Mesendoderm (in vitro differentiated cells): ENCODE data around the gene CALM1.
A peak's percentile ranks its signal among the peaks of the same experiment; 100 is the strongest.

ENCODE experiments used
- DNase-seq: peaks from one replicate; pipeline ENCODE4 v3.0.0; 2013
- H2AK5ac ChIP-seq: 2 replicates; pipeline ENCODE4 v1.6.1; 2013; ENCODE audit warnings: low read length, inconsistent platforms
- H2BK120ac ChIP-seq: 2 replicates; pipeline ENCODE4 v1.6.1; 2013; ENCODE audit warnings: low read depth, mild to moderate bottlenecking, low read length, moderate library complexity, mixed read lengths
- H2BK15ac ChIP-seq: replicated peaks from 2 replicates; pipeline ENCODE4 v1.6.1; 2013; ENCODE audit warnings: low read depth, mild to moderate bottlenecking, moderate library complexity
- H2BK5ac ChIP-seq: 2 replicates; pipeline ENCODE4 v1.6.1; 2013; ENCODE audit warnings: low read length, inconsistent platforms
- H3K18ac ChIP-seq: 2 replicates; pipeline ENCODE4 v1.6.1; 2013; ENCODE audit warnings: mild to moderate bottlenecking, low read length, mixed read lengths
- H3K23ac ChIP-seq: one replicate; pipeline ENCODE4 v1.6.1; 2013; ENCODE audit warnings: low read length
- H3K27ac ChIP-seq: 2 replicates; pipeline ENCODE4 v1.5.1; 2013; ENCODE audit warnings: low read depth, mild to moderate bottlenecking, inconsistent platforms, low read length, moderate library complexity
- H3K27me3 ChIP-seq: 2 replicates; pipeline ENCODE4 v1.6.1; 2013; ENCODE audit warnings: low read length, control low read depth, mild to moderate bottlenecking, inconsistent platforms; ENCODE audit not compliant: insufficient read depth, poor library complexity
- H3K36me3 ChIP-seq: 2 replicates; pipeline ENCODE4 v1.6.1; 2013; ENCODE audit warnings: low read length, inconsistent platforms; ENCODE audit not compliant: control insufficient read depth, insufficient read depth
- H3K4ac ChIP-seq: one replicate; pipeline ENCODE4 v1.6.1; 2013; ENCODE audit warnings: low read depth, mild to moderate bottlenecking, low read length, moderate library complexity
- H3K4me1 ChIP-seq: 2 replicates; pipeline ENCODE4 v1.6.1; 2013; ENCODE audit warnings: low read depth, low read length, inconsistent platforms; ENCODE audit not compliant: control insufficient read depth
- H3K4me2 ChIP-seq: 2 replicates; pipeline ENCODE4 v1.6.1; 2013; ENCODE audit warnings: low read length
- H3K4me3 ChIP-seq: 2 replicates; pipeline ENCODE4 v1.5.1; 2013; ENCODE audit warnings: mild to moderate bottlenecking, low read length
- H3K56ac ChIP-seq: one replicate; pipeline ENCODE4 v1.6.1; 2013; ENCODE audit warnings: low read length
- H3K79me1 ChIP-seq: 2 replicates; pipeline ENCODE4 v1.6.1; 2013; ENCODE audit warnings: low read length, inconsistent platforms
- H3K79me2 ChIP-seq: 2 replicates; pipeline ENCODE4 v1.6.1; 2013; ENCODE audit warnings: mild to moderate bottlenecking, low read length; ENCODE audit not compliant: control insufficient read depth, insufficient read depth
- H3K9ac ChIP-seq: 2 replicates; pipeline ENCODE4 v1.6.1; 2013; ENCODE audit warnings: low read length, inconsistent platforms
- H4K5ac ChIP-seq: one replicate; pipeline ENCODE4 v1.6.1; 2013; ENCODE audit warnings: low read length
- H4K8ac ChIP-seq: one replicate; pipeline ENCODE4 v1.6.1; 2013; ENCODE audit warnings: low read depth, mild to moderate bottlenecking, control low read depth, low read length, moderate library complexity
- WGBS: extraction: QIAGEN DNeasy Blood & Tissue Kit; methylation state at CpG from one replicate; pipeline ENCODE4 v1.1.7; 2013; ENCODE audit warnings: low lambda C conversion rate, missing lambda C conversion rate; ENCODE audit not compliant: insufficient coverage; ENCODE audit errors: extremely low coverage; 5-methylcytosine and 5-hydroxymethylcytosine counted together

The CALM1 gene

DNA sequence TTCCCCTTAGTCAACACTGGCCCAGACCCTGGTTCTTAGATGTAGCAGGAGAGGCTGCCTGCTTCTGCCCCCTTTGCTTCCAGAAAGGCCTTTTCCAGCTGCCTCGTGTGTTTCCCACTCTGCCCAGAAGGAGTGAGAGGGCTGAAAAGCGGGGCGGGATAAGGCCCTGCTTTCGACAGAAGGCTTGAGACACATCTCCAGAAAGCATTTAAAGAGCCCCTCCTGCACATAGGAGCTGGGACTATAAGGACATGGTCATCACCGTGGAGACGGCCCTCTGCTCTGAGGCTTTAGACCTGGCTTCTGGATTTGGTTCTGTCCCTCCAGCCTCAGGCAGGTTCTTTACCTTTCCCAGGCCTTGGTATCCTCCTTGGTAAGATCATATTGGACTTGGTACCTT is 11.9 kb downstream of the CALM1 start:
- Histone ChIP-seq H3K4me3 (no peak overlapping the region), H3K79me1 (no peaks in the 10 kb centered on the region), H2BK5ac (no peak overlapping the region), H4K5ac (no peak overlapping the region), H3K4me2 (no peak overlapping the region), H3K18ac (no peak overlapping the region), H2BK120ac (no peak overlapping the region), H3K79me2 (no peaks in the 10 kb centered on the region), H3K4ac (no peak overlapping the region), H3K36me3 (peaks cover 3% of the 10 kb centered on the region), H3K27me3 (no peaks in the 10 kb centered on the region), H3K56ac (no peak overlapping the region), H2AK5ac (no peak overlapping the region), H2BK15ac (no peak overlapping the region), H3K9ac (no peak overlapping the region), H3K4me1 (no peaks in the 10 kb centered on the region), H4K8ac (no peak overlapping the region), H3K23ac (no peak overlapping the region), H3K27ac (no peak overlapping the region)
- no CpG with 5 or more reads among the region's 6 CpGs for WGBS
- DNase-seq: peak; percentile 23

- Histone ChIP-seq H4K5ac (no peak overlapping the region), H3K79me2 (no peaks in the 10 kb centered on the region), H3K4me1 (no peaks in the 10 kb centered on the region), H3K56ac (no peak overlapping the region), H3K4ac (no peak overlapping the region), H3K27ac (no peak overlapping the region), H3K79me1 (no peaks in the 10 kb centered on the region), H3K36me3 (no peaks in the 10 kb centered on the region), H2AK5ac (no peak overlapping the region), H2BK15ac (no peak overlapping the region), H3K18ac (no peak overlapping the region), H3K23ac (no peak overlapping the region), H3K27me3 (no peaks in the 10 kb centered on the region), H2BK120ac (no peak overlapping the region), H3K4me3 (no peak overlapping the region), H2BK5ac (no peak overlapping the region), H3K4me2 (no peak overlapping the region), H4K8ac (no peak overlapping the region), H3K9ac (no peak overlapping the region)
- no CpG with 5 or more reads among the region's 5 CpGs for WGBS
- DNase-seq: no peak
These were observed 12.4 kb downstream of the CALM1 start for GRCh38 chr14:90409209-90409730.

GRCh38 chr14:90412058-90412457 is 15.2 kb downstream of the CALM1 start:
- Histone ChIP-seq H4K5ac (no peak overlapping the region), H3K4me1 (no peaks in the 10 kb centered on the region), H3K36me3 (no peaks in the 10 kb centered on the region), H2BK15ac (no peak overlapping the region), H3K4me3 (no peak overlapping the region), H2BK120ac (no peak overlapping the region), H2AK5ac (no peak overlapping the region), H3K56ac (no peak overlapping the region), H3K79me1 (no peaks in the 10 kb centered on the region), H4K8ac (no peak overlapping the region), H3K4ac (no peak overlapping the region), H3K23ac (no peak overlapping the region), H3K79me2 (no peaks in the 10 kb centered on the region), H3K9ac (no peak overlapping the region), H3K27me3 (no peaks in the 10 kb centered on the region), H3K27ac (no peak overlapping the region), H3K4me2 (no peak overlapping the region), H2BK5ac (no peak overlapping the region), H3K18ac (no peak overlapping the region)
- DNase-seq: no peak
- WGBS: no CpG with 5 or more reads among the region's 2 CpGs

DNA sequence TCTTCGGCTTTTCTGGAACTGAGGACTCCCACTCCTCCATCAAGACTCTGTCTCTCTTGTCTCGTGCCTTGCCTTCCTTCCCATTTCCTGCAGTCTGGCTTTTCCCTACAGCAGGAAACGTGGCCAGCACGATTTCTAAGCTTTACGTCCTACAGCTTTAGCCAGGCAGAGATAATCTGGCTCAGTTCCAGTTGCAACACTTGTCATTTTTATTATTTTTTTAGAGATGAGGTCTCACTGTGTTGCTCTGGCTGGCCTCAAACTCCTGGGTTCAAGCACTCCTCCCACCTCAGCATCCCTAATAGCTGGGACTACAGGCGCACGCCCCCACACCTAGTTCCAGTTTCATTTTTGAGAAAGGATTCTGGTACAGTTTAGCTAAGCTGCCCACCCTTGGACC is 19.9 kb downstream of the CALM1 start:
- Histone ChIP-seq H3K36me3 (no peaks in the 10 kb centered on the region), H2BK5ac (no peak overlapping the region), H3K4me2 (no peak overlapping the region), H4K8ac (no peak overlapping the region), H3K18ac (no peak overlapping the region), H3K23ac (no peak overlapping the region), H3K4me3 (no peak overlapping the region), H2AK5ac (no peak overlapping the region), H3K79me1 (no peaks in the 10 kb centered on the region), H3K27me3 (no peaks in the 10 kb centered on the region), H3K4me1 (no peaks in the 10 kb centered on the region), H3K56ac (no peak overlapping the region), H4K5ac (no peak overlapping the region), H3K79me2 (no peaks in the 10 kb centered on the region), H3K9ac (no peak overlapping the region), H3K27ac (no peak overlapping the region), H2BK120ac (no peak overlapping the region), H2BK15ac (no peak overlapping the region), H3K4ac (no peak overlapping the region)
- DNase-seq: no peak
- no CpG with 5 or more reads among the region's 7 CpGs for WGBS

- Histone ChIP-seq H3K4me1 (no peaks in the 10 kb centered on the region), H3K79me2 (no peaks in the 10 kb centered on the region), H2BK15ac (no peak overlapping the region), H2BK5ac (no peak overlapping the region), H3K27me3 (no peaks in the 10 kb centered on the region), H2AK5ac (no peak overlapping the region), H3K4me3 (no peak overlapping the region), H3K23ac (no peak overlapping the region), H2BK120ac (no peak overlapping the region), H3K18ac (no peak overlapping the region), H3K56ac (no peak overlapping the region), H3K4me2 (no peak overlapping the region), H3K27ac (no peak overlapping the region), H3K9ac (no peak overlapping the region), H4K5ac (no peak overlapping the region), H3K36me3 (no peaks in the 10 kb centered on the region), H3K4ac (no peak overlapping the region), H3K79me1 (no peaks in the 10 kb centered on the region), H4K8ac (no peak overlapping the region)
- WGBS: no CpG with 5 or more reads among the region's 2 CpGs
- DNase-seq: no peak
These were observed 21.2 kb downstream of the CALM1 start for GRCh38 chr14:90418053-90418452.

DNA sequence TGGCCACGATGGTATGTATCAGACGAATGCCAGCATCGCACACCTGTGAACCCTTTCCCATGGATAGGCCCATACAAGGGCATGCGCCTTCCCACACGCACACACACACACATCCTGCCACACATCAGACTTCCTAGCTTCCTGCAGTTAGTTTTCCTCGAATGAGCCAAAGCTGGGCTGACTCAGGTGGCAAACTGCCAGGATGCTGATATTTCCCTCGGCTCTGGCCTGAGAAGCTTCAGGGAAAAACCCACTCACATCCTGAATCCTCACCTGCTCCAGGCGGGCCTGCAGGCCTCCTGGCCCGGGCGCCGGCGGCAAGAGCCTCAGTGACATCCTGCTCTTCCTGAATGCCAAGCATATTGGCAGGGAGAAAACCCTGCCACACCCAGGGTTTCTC is 22.4 kb downstream of the CALM1 start:
- WGBS: no CpG with 5 or more reads among the region's 12 CpGs
- Histone ChIP-seq H3K4me2 (no peak overlapping the region), H3K9ac (no peak overlapping the region), H3K27ac (no peak overlapping the region), H3K79me1 (no peaks in the 10 kb centered on the region), H3K4me3 (no peak overlapping the region), H4K8ac (no peak overlapping the region), H3K36me3 (no peaks in the 10 kb centered on the region), H2AK5ac (no peak overlapping the region), H3K4ac (no peak overlapping the region), H4K5ac (no peak overlapping the region), H2BK5ac (no peak overlapping the region), H2BK15ac (no peak overlapping the region), H3K4me1 (no peaks in the 10 kb centered on the region), H3K56ac (no peak overlapping the region), H3K79me2 (no peaks in the 10 kb centered on the region), H3K23ac (no peak overlapping the region), H3K27me3 (no peaks in the 10 kb centered on the region), H2BK120ac (no peak overlapping the region), H3K18ac (no peak overlapping the region)
- no peak for DNase-seq
